Tongue (tissue), 2 donors: ENCODE measurements around the gene ZNF471. TPM values are rescaled to one million over a fixed set of nuclear protein-coding genes. Genes with fewer than 3 reads are reported as not detected.

ENCODE experiments used
- DNase-seq: peaks from one replicate; pipeline ENCODE4 v3.0.0-alpha.2; 2015
- total RNA-seq: library from RNA; depleted of rRNA; stranded (reverse); fragments of >200 nt; gene quantifications from one replicate; pipeline ENCODE4 v1.2.3, GENCODE V29; 2014

The ZNF471 gene
- total RNA-seq = 8.6 TPM

DNA sequence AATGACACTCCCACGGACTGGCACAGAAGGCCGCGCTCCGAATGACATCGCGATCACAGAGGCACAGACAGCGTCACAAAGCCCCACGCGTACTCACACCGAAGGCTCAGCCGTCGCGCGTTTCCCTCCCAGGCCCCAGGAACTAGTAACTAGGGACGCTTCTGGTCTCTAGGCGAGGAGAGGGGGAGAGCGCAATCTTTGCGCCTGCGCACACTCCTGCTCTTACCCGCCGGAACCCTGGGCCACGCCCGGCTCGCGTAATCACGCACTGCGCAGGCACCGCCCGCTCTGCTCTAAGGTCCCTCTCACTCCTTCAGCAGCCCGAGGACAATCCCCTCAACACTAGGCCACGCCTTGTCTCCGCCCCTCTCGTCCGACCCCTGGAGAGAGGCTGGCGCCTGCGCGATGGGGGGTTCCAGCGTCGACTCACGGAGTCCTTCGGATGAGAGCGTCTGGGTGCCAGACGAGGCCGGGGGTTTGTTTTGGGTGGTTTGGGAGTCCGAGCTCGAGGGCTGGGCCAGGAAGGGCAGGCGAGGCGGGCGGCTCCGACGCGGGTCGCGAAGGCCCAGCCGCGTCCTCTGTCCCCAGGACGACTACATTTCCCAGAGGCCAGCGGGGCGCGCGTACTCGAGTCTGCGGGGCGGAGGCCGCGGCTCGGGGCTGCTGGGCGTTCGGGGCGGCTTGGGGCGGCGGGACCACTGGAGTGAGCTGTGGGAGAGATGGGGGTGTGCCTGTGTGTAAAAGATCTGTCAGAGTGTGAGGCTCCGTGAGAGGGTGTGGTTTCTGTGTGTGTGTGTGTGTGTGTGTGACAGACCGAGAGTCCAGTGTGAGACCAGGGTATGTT, at the start of gene ZNF471:
Gene ZNF471, plus strand, starts transcription at position 410 of the 844 bp plus-strand sequence. CDS start 3,717 bp downstream, outside the sequence.
- DNase-seq = peak; percentile 100

DNA sequence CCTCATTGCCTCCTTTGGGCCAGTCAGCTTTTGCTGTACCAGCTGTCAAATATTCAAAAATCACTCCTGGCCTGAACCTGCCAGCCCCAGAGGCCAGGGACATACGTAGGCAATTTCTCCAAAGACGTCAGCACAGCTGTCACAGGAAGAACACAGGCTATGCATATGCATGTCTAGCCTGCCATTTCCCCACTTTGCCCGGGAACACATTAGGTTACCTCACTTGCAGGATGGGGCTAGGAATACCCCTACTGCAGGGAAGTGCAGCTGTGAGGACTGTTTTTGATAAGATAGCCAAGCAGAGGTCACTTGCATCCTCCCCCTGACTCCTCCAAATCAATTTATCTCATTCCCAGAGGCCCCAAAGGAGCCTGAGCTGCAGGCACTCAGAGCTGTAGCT, 33.3 kb upstream of the ZNF471 start:
- no peak for DNase-seq

DNA sequence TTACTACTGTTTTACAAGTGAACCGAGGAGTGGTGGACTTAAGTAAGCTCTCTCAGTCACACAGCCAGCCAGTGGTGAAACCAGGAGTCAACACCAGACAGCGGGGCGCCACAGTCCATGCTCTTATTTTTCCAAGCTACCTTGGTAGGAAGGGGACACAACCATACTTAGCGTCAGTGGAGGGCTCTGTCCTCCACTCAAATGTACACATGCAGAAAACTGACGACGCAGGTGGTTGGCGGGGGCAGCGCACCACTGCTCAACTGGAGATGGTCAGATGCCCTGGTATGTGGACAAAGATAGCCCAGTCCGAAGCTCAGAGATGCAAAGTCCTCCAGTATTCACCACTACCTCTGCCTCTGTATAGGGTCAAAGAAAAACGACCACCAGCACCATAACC, 31.6 kb upstream of the ZNF471 start:
- no peak for DNase-seq

DNA sequence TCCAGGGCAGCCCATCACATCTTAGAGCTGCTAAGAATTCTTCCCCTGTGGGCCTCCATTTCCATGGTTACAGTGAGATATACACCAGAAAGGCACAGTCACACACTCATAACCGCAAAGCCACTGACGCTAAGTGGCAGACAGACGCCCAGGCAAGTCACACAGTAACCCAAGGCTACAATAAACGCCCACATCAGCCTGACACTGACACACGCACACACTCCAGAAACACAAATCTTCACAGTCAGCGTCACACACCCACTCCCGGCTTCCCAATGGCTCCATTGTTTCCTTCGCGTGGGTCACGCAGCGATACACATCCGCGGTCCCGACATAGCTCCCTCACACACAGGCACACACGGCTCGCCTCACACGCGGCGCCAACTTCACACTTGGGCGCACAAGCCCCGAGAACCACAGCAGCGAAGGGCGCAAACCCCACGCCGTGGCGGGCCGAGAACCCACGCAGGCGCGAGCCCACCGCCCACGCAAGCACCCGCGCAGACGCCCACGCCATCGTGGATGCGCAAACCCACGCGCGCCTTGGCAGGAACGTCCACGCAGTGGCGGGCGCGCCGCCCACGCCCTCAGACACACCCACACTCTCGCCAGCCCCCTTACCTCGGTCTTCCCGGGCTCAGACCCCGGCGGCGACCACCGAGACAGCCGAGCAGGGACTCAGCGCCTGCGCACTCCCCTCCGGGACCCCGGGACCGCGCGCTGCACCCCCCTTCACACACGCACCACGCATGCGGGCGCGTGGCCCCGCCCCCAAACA, 30.8 kb upstream of the ZNF471 start, which contains the start of gene ZNF667:
Gene ZNF667, minus strand, starts transcription at position 695 of the 778 bp plus-strand sequence. CDS start 14,975 bp downstream, outside the sequence.
- peak; percentile 64 for DNase-seq

DNA sequence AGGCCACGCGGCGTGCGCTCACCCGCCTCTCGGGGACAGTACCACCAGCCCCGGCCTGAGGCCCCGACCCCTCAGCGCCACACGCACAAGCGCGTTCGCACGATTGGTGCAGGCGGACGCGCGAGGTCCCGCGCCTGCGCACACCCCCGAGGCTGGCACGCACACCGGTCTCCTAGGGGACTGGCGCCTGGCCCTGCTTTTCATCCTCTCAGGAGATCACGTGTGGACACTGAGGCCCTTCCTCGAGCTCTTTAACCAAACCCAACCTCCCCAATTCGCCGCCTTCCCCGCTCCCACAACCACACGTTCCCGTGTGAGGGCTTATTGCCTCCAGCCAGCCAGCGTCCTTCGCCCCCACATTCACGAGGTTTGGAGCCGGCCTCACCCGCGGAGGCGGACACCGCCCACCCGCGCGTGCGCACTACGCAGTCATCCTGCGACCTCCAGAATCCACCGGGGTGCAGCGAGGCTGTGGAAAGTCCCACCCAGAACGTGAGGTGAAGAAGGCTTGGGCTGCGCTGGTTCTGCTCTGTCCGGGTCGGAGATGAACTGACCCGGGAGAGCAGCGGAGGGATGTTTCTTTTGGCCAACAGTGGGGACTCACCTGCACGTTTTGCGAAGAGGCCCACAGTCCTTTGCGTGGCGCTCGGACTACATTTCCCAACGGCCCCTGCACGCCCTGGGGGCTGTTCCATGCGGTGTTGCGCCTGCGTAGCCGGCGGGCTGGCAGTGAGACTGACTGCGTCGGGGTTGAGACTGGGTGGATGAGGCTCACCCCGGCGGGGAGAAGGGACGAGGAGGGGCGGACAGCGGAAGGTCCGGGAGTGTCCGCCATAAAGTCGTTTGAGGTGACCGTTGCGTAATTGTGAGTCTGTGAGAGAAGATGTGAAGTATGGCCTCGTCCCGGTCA, 30.0 kb upstream of the ZNF471 start:
- peak; percentile 96 for DNase-seq

DNA sequence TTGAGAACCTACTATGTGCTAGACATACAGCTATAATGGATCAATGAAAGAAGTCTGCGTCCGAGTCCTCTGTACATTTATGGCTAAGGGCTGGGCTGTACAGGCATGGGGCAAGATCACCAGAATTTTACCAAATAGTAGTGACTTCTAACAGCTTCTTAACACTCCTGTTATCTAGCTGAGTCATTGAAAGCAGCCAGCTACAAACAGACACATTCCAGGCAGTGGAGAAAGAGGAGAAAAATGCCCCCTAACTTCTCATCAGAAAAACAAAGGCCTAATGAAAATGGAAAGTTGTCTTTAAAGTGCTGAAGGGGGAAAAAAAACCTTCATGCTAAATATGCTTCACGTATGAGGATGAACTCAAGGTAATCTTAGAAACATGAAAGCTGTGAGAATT, 16.3 kb upstream of the ZNF471 start:
- no peak for DNase-seq

DNA sequence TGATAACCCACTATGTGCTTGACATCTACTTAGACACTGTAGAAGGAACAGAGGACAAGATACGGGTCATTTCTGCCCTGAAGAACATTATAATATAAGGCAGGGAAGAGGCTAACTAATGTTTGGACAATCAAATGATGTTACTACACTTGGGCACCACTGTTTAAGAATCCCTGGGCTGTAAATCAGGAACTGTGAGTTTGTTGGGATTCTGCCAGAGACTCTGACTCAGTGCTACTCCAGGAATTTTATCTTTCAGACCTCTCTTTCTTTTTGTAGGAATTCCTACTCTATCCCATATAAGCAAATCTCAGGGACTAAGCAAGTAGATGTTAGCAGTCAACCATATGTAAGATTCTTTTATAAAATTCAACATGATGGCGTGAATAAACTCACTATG, 3.1 kb upstream of the ZNF471 start:
- no peak for DNase-seq

DNA sequence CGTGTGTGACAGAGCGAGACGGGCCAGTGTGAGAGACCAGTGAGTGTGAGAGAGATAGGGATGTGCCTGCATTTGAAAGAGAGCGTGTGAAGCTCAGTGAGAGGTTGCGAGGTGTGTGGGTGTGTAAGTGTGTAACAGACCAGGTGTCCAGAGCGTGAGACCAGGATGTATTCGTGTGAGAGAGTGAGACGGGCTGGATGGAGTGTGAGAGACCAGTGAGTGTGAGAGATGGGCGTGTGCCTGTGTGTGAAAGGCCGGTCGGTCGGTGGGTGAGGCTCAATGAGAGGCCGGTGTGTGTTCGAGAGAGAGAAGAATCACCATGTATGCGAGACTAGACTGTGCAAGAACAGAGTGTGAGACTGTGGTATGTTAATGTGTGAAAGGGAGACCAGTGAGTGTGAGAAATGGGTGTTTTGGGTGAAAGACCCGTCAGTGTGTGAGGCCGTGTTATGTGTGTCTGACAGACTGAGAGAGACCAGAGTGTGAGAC, 679 bp downstream of the ZNF471 start:
- DNase-seq = no peak

DNA sequence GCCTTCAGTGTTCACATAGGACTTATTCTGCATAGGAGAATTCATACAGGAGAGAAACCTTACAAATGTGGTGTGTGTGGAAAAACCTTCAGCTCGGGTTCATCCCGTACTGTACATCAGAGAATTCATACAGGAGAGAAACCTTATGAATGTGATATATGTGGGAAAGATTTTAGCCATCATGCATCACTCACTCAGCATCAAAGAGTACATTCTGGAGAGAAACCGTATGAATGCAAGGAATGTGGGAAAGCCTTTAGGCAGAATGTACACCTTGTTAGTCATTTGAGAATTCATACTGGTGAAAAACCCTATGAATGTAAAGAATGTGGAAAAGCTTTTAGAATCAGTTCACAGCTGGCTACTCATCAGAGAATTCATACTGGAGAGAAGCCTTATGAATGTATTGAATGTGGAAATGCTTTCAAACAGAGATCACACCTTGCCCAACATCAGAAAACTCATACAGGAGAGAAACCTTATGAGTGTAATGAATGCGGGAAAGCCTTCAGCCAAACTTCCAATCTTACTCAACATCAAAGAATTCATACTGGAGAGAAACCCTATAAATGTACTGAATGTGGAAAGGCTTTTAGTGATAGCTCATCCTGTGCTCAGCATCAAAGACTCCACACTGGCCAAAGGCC, 17.7 kb downstream of the ZNF471 start:
- no peak for DNase-seq

DNA sequence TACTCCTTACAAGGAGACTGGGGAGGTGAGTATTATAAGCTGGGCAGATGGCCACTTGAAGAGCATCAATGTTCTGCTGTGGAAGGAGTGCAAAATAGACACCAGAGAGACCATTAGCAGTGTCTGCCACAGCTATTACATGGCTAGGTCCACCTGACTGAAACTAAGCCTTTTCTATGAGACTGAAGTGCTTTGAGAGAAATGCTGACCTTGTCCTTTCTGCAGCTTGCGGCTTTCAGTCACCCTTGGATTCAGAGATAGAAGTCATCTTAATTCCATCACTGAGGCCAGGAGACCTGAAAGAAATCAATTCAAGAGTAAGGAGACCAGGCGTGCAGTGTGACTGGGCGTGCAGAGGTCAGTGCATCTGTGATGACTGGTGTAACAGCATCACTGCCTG, 29.8 kb downstream of the ZNF471 start:
- no peak for DNase-seq

DNA sequence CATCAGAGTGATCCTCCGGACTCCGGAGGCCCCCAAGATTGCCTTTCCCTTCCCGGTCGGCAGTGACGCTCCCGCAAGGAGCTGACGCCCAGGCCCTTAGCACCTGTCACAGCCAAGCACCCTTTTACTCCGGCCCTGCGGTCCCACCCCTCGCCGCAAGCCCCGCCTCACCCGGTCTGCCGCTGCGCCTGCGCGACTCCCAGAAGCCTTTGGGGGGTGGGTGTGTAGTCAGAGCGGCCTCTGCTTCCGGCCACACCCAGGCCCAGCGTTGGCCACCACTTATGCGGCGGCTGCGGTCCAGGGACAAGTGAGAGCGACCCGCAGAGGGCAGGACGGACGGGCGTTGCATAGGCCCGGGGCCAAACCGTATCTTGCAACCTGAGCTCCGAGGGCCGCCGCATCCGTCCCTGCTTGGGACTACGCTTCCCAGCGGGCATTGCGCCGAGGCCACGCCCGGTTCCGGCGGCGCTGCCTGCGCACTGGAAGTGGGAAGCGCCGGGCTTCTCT, 30.7 kb downstream of the ZNF471 start:
- DNase-seq = peak; percentile 96

DNA sequence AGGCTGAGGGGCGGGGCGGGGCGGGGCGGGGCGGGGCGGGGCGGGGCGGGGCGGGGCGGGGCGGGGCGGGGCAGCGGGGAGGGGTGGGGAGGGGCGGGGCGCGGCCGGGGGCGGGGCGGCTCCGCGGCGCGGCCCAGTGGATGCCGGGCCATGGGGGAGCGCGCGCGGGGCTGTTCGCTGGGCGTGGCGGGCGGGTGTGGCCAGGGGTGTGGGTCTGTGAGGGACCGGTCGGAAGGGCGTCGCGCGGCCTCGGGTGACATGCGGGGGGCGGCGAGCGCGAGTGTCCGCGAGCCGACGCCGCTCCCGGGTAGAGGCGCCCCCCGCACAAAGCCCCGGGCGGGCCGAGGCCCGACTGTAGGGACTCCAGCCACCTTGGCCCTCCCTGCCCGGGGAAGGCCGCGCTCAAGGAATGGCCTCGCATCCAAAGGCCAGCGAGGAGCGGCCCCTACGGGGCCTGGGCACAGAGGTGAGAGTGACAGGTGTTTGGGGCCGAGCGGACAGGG, 31.2 kb downstream of the ZNF471 start, which contains the start of gene ZFP28:
Gene ZFP28, plus strand, starts transcription at position 188 of the 503 bp plus-strand sequence. Its CDS starts 71 bp downstream, at position 259.
- no peak for DNase-seq

DNA sequence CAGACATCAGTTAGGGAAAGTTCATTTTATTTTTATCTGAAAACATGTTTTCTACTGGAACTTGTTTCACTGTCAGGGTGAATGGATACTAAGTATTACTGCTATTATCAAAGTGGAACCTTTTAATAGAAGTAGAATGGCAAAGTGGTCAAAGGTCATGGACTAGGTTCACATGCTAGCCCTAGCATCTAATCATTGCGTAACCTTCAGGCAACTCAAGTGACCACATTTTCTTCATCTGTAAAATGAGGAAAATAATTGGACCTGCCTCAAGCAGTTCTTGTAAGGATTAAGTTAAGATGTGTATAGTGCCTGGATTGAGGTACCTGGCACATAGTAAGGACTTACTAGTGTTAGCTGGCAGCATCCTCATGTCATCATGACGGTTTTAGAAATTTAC, 36.1 kb downstream of the ZNF471 start:
- DNase-seq = no peak

DNA sequence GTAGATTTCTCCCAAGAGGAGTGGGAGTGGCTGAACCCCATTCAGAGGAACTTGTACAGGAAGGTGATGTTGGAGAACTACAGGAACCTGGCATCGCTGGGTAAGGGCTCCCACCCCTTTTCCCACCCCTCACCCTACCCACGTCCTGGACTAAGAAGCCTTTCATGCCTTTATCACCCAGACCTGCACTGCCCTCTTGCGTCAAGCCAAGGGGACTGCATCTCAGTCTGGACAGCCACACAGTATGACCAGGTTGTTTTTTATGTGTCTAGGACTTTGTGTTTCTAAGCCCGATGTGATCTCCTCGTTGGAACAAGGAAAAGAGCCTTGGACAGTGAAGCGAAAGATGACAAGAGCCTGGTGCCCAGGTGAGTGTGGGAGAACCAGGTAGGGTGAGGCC, 39.9 kb downstream of the ZNF471 start:
- DNase-seq = no peak

DNA sequence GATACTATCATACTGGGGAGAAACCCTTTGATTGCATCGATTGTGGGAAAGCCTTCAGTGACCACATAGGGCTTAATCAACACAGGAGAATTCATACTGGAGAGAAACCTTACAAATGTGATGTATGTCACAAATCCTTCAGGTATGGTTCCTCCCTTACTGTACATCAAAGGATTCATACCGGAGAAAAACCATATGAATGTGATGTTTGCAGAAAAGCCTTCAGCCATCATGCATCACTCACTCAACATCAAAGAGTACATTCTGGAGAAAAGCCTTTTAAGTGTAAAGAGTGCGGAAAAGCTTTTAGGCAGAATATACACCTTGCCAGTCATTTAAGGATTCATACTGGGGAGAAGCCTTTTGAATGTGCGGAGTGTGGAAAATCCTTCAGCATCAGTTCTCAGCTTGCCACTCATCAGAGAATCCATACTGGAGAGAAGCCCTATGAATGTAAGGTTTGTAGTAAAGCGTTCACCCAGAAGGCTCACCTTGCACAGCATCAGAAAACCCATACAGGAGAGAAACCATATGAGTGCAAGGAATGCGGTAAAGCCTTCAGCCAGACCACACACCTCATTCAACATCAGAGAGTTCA, 46.7 kb downstream of the ZNF471 start:
- no peak for DNase-seq

DNA sequence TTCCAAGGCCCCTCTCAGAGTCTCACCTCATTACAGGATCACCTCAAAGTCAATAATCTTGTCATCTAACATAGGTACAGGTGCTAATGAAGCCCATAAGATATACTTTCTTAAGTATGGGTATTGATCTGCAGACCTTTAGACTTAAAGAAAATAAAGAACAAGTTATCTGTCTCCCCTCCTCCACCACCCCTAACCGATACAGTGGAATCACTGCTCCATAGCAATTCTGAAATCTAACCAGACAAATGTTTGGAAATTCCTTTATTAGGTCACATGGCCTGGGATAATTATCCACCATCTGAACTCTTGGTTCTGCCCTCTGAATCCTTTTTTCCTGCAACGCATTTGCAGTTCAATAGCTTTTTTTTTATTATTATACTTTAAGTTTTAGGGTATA, 55.1 kb downstream of the ZNF471 start:
- no peak for DNase-seq

DNA sequence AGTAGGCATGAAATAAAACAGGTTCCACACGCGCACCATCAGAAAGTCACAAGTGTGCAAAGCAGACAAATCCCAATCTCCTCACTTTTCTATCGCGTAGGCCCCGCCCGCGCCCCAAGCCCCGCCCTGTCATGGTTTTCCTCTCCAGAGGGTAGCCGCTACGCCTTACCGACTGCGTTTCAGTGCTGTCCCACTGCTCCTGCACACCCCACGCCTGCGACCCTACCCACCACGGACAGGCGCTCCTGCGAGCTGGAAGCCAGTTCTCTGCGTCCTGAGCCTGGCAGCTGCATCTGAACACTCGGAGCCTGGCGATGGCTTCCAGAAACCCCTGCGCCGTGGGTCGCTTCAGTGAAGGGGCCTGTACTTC, 59.2 kb downstream of the ZNF471 start:
- no peak for DNase-seq

DNA sequence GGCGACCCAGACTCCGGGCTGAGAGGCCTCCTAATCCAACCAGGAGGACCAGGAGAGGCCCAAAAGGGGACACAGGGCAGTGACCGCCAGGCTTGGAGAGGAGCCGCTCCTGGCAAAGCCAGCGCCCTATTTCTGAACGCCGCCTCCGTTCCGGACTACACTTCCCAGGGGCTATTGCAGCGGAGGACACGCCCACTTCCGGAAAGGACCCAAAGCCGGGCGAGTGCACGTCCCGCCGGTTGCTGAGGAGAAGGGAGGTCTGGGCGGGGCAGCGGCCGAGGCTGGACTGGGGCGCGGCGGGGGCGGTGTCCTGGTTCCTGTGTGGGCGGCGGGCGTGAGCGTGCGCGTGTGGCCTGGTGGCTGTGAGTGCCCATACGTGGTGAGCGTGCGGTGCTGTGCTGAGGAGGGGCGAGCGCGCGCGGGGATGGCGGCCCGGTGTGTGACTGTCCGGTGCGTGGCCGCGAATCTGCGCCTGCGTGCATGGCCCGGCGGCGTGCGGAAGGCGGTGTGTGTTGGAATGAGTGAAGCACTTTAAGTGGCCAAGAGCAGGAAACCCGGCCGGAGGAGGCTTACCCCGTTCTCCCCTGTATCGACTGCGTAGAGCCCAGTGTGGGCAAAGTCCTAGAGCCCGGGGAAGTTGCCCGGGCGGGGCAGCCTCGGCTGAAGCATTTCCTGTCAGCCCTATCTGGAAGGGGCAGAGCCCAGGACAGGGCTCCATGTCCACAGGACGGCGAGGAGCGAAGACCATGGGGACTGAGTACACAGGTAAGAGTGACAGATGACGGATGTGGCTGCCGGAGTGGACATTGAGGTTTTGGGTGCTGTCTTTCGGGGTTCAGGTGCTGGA, 59.8 kb downstream of the ZNF471 start, which contains the start of gene ZNF470:
Gene ZNF470, plus strand, starts transcription at position 195 of the 847 bp plus-strand sequence. CDS start 2,844 bp downstream, outside the sequence.
- DNase-seq = peak; percentile 97

DNA sequence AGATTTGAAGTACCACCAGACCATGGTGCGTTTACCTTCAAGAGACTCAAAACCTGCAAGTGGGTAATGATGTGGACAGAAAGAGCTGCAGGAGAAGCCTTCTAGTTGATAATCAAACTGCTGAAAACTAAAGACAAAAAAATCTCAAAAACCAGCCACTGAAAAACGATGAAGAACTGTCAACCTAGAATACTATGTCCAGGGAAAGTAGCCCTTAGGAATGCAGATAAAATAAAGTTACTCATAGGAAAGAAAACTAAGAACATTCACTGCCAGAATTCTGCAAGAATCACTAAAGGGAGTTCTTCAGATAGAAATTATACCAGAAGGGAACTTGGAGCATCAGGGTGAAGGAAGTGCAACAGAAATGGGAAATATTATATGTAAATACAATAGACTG, 64.9 kb downstream of the ZNF471 start:
- DNase-seq = no peak
